Glutamatergic neuron (in vitro differentiated cells): ENCODE measurements around the gene IL9. TPM values are rescaled to one million over a fixed set of nuclear protein-coding genes. Genes with fewer than 3 reads are reported as not detected.
A peak's percentile ranks its signal among the peaks of the same experiment; 100 is the strongest.

ENCODE experiments used
- DNase-seq: peaks from one replicate; pipeline ENCODE4 v3.0.0; 2022
- H3K27ac Mint-ChIP-seq: one replicate; pipeline ENCODE4 v1.8.0; 2020; ENCODE audit warnings: mild to moderate bottlenecking, mixed read lengths, inconsistent platforms; ENCODE audit not compliant: unreplicated experiment
- H3K27me3 Mint-ChIP-seq: one replicate; pipeline ENCODE4 v1.8.0; 2020; ENCODE audit warnings: mild to moderate bottlenecking, moderate library complexity, mixed read lengths, inconsistent platforms; ENCODE audit not compliant: unreplicated experiment
- H3K36me3 Mint-ChIP-seq: one replicate; pipeline ENCODE4 v1.8.0; 2020; ENCODE audit warnings: mild to moderate bottlenecking, mixed read lengths, inconsistent platforms; ENCODE audit not compliant: unreplicated experiment
- H3K4me1 Mint-ChIP-seq: one replicate; pipeline ENCODE4 v1.8.0; 2020; ENCODE audit warnings: mild to moderate bottlenecking, low read depth, mixed read lengths, inconsistent platforms; ENCODE audit not compliant: unreplicated experiment
- H3K4me3 Mint-ChIP-seq: one replicate; pipeline ENCODE4 v1.8.0; 2020; ENCODE audit warnings: mild to moderate bottlenecking, mixed read lengths, inconsistent platforms; ENCODE audit not compliant: unreplicated experiment
- H3K9me3 Mint-ChIP-seq: one replicate; pipeline ENCODE4 v1.8.0; 2020; ENCODE audit warnings: mild to moderate bottlenecking, moderate library complexity, mixed read lengths, inconsistent platforms; ENCODE audit not compliant: unreplicated experiment
- CTCF ChIP-seq: fragments of 200-600 bp; sonication (generic); IDR thresholded peaks from one replicate; pipeline ENCODE4 v1.5.0; 2021; ENCODE audit not compliant: partially characterized antibody, unreplicated experiment
- long read RNA-seq: library from polyadenylated mRNA; unstranded; transcript quantifications from one replicate; pipeline ENCODE4 v2.0.0, GENCODE V29; 2020; ENCODE audit not compliant: unreplicated experiment
- total RNA-seq: library from RNA; stranded (reverse); fragmentation: NEBNext Ultra II Directional; extraction: Animal tissue kit (Norgen Biotek cat#: 25700); gene quantifications from one replicate; pipeline ENCODE4 v1.2.1, GENCODE V29; 2021; ENCODE audit not compliant: unreplicated experiment

IL9 gene
- not detected for total RNA-seq
- long read RNA-seq = 0 reads

DNA sequence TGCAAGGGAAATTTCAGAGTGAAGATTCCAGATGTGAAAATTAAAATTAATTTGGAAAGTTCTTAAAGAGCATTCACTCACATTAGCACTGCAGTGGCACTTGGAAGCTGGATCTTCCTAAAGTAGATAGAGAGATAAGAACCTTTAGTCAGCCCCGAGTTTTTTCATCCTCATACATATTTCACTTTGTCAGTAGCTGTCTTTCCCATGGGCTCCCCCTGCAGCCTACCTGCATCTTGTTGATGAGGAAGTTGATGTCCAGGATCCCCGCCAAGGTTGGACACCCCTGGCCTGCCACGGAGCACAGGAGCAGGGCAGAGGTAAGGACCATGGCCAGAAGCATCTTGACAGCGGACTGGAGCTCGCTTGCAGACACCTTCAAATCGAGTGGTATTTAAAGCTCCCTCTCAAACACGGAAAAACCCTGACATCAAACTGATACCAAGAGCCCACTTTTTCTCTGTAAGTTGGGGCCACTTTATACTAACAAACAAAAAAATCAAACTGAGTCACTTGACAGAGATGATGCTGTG, at the start of gene IL9:
Gene IL9, minus strand, starts transcription at position 368 of the 533 bp plus-strand sequence. Its CDS starts 25 bp downstream, at position 343.
- no peak for TF ChIP-seq CTCF
- no peak for DNase-seq
- H3K36me3 Mint-ChIP-seq = no peaks in the 10 kb centered on the region
- H3K4me1 Mint-ChIP-seq = peaks cover 3% of the 10 kb centered on the region
- H3K27me3 Mint-ChIP-seq = peaks cover 3% of the 10 kb centered on the region
- no peak within 1 kb of the TSS for H3K4me3 Mint-ChIP-seq
- no peaks in the 10 kb centered on the region for H3K9me3 Mint-ChIP-seq
- H3K27ac Mint-ChIP-seq = no peak within 1 kb of the TSS

GRCh38 chr5:135944967-135945560, 49.4 kb upstream of the IL9 start:
- no peaks in the 10 kb centered on the region for H3K9me3 Mint-ChIP-seq
- H3K4me1 Mint-ChIP-seq = no peaks in the 10 kb centered on the region
- peak; percentile 92 for TF ChIP-seq CTCF
- H3K4me3 Mint-ChIP-seq = no peak overlapping the region
- H3K27ac Mint-ChIP-seq = no peak overlapping the region
- no peaks in the 10 kb centered on the region for H3K36me3 Mint-ChIP-seq
- DNase-seq = peak; percentile 21
- H3K27me3 Mint-ChIP-seq = no peaks in the 10 kb centered on the region

- no peaks in the 10 kb centered on the region for H3K9me3 Mint-ChIP-seq
- H3K36me3 Mint-ChIP-seq = no peaks in the 10 kb centered on the region
- no peaks in the 10 kb centered on the region for H3K4me1 Mint-ChIP-seq
- H3K27ac Mint-ChIP-seq = no peak overlapping the region
- no peak overlapping the region for H3K4me3 Mint-ChIP-seq
- H3K27me3 Mint-ChIP-seq = no peaks in the 10 kb centered on the region
- no peak for TF ChIP-seq CTCF
- DNase-seq = no peak
Observed at GRCh38 chr5:135944564-135944963, 48.9 kb upstream of the IL9 start.

- no peaks in the 10 kb centered on the region for H3K36me3 Mint-ChIP-seq
- H3K27me3 Mint-ChIP-seq = no peaks in the 10 kb centered on the region
- no peak for DNase-seq
- H3K4me3 Mint-ChIP-seq = no peak overlapping the region
- no peaks in the 10 kb centered on the region for H3K4me1 Mint-ChIP-seq
- no peak overlapping the region for H3K27ac Mint-ChIP-seq
- TF ChIP-seq CTCF = no peak
- H3K9me3 Mint-ChIP-seq = no peaks in the 10 kb centered on the region
Observed at GRCh38 chr5:135942202-135942771, 46.6 kb upstream of the IL9 start.

- DNase-seq = no peak
- Mint-ChIP-seq H3K4me1 (no peaks in the 10 kb centered on the region), H3K27me3 (no peaks in the 10 kb centered on the region), H3K9me3 (no peaks in the 10 kb centered on the region), H3K27ac (no peak overlapping the region), H3K4me3 (no peak overlapping the region), H3K36me3 (no peaks in the 10 kb centered on the region)
- TF ChIP-seq CTCF = no peak
Observed at GRCh38 chr5:135941711-135942110, 46.1 kb upstream of the IL9 start.
